ENCODE results near the gene PLSCR3. TPM values are rescaled to one million over a fixed set of nuclear protein-coding genes. Genes with fewer than 3 reads are reported as not detected.

Gene PLSCR3
- total RNA-seq, 1 experiment from 2014 or later, result 31.5 TPM

GRCh38 chr17:7425756-7426155 is 31.4 kb upstream of the PLSCR3 start:
- Histone ChIP-seq H3K4ac (ENCODE audit: low read depth, low read length) (no peak overlapping the region), H3T11ph (ENCODE audit: low read length) (no peak overlapping the region), H3K4me2 (ENCODE audit: insufficient read depth, insufficient read length, low read length) (no peak overlapping the region), H3K23ac (ENCODE audit: insufficient read length, low read depth, low read length) (no peak overlapping the region), H3K9me3 (ENCODE audit: control insufficient read depth, low read depth, low read length) (no peaks in the 10 kb centered on the region), H2BK20ac (ENCODE audit: low read depth, low read length, poor library complexity, severe bottlenecking) (no peak overlapping the region), H2AFZ (ENCODE audit: low read length) (no peak overlapping the region), H2BK15ac (ENCODE audit: low read depth, low read length) (no peak overlapping the region), H3K23me2 (ENCODE audit: insufficient read length, low read depth, low read length, poor library complexity, severe bottlenecking) (no peaks in the 10 kb centered on the region), H3K79me2 (ENCODE audit: insufficient read depth, low read length) (no peaks in the 10 kb centered on the region), H2BK12ac (ENCODE audit: insufficient read length, low read depth, low read length) (no peak overlapping the region), H2BK120ac (ENCODE audit: low read depth, low read length, poor library complexity, severe bottlenecking) (no peak overlapping the region), H3K18ac (ENCODE audit: insufficient read length, low read depth, low read length) (no peak overlapping the region), H4K8ac (replicated peaks; ENCODE audit: insufficient read length, low read depth, low read length) (no peak overlapping the region), H4K5ac (ENCODE audit: insufficient read length, low read depth, low read length) (no peak overlapping the region), H2BK5ac (ENCODE audit: insufficient read length, low read length) (no peak overlapping the region), H3K27ac (ENCODE audit: insufficient read length, low read depth, low read length) (no peak overlapping the region), H4K91ac (ENCODE audit: insufficient read length, low read depth, low read length) (no peak overlapping the region), H3K56ac (ENCODE audit: insufficient read length, low read depth, low read length) (no peak overlapping the region), H3K14ac (ENCODE audit: insufficient read depth, low read length) (no peak overlapping the region), H3K4me1 (ENCODE audit: insufficient read depth, low read length) (no peaks in the 10 kb centered on the region), H3K27me3 (ENCODE audit: insufficient read depth, low read length) (no peaks in the 10 kb centered on the region), H3K9ac (ENCODE audit: extremely low read depth, insufficient read length, low read length) (no peak overlapping the region), H3K79me1 (ENCODE audit: insufficient read depth, low read depth, low read length, poor library complexity, severe bottlenecking) (no peaks in the 10 kb centered on the region), H4K20me1 (ENCODE audit: control insufficient read depth, insufficient read depth, insufficient read length) (no peaks in the 10 kb centered on the region), H2AK5ac (ENCODE audit: insufficient read length, low read length) (no peak overlapping the region)
- WGBS (ENCODE audit: extremely low coverage, insufficient read length, low lambda C conversion rate), result no CpG with 5 or more reads among the region's 8 CpGs
- Mint-ChIP-seq H3K27me3 (ENCODE audit: low read depth) (peaks cover 10% of the 10 kb centered on the region), H3K9me3 (no peaks in the 10 kb centered on the region; a peak in 1 of 5 replicates), H3K36me3 (ENCODE audit: insufficient read depth in 1 of 3, low read depth in 3 of 3) (no peaks in the 10 kb centered on the region), H3K27ac (no peak overlapping the region; a peak in 1 of 7 replicates), H3K4me1 (peaks cover 0 to 2% of the 10 kb centered on the region in 2 experiments; a peak in 2 of 4 replicates), H3K4me3 (no peak overlapping the region)
- DNase-seq, result no peak
- TF ChIP-seq, protein P1, sequence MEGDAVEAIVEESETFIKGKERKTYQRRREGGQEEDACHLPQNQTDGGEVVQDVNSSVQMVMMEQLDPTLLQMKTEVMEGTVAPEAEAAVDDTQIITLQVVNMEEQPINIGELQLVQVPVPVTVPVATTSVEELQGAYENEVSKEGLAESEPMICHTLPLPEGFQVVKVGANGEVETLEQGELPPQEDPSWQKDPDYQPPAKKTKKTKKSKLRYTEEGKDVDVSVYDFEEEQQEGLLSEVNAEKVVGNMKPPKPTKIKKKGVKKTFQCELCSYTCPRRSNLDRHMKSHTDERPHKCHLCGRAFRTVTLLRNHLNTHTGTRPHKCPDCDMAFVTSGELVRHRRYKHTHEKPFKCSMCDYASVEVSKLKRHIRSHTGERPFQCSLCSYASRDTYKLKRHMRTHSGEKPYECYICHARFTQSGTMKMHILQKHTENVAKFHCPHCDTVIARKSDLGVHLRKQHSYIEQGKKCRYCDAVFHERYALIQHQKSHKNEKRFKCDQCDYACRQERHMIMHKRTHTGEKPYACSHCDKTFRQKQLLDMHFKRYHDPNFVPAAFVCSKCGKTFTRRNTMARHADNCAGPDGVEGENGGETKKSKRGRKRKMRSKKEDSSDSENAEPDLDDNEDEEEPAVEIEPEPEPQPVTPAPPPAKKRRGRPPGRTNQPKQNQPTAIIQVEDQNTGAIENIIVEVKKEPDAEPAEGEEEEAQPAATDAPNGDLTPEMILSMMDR (conservative IDR thresholded peaks at IDR 0.05), result no peak

All from H9 (cell line).